ENCODE data around the gene MEGF9. TPM values are rescaled to one million over a fixed set of nuclear protein-coding genes. Genes with fewer than 3 reads are reported as not detected.

The MEGF9 gene
- total and polyA plus RNA-seq, 4 donors = 15.5 to 27.4 (median 19.3) TPM

DNA sequence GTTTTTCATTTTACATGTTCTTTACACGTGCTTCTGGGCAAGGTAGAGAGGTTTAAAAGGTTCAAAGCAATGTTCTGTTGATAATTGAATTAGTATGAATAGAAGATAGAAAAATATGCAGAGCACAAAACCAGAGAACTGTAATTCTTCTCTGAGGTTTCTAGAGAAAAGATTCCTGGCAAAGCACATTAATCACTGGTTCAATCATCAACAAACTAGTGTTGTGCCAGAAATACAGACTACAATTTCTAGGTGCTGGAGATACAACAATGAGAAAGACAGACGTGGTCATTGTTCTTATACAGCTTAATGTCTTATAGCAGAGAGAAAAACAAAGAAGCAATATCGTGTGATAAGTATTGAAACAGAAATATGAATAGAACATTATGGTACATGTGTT lies 25.5 kb downstream of the MEGF9 start (continued):
- TF ChIP-seq, protein P1, sequence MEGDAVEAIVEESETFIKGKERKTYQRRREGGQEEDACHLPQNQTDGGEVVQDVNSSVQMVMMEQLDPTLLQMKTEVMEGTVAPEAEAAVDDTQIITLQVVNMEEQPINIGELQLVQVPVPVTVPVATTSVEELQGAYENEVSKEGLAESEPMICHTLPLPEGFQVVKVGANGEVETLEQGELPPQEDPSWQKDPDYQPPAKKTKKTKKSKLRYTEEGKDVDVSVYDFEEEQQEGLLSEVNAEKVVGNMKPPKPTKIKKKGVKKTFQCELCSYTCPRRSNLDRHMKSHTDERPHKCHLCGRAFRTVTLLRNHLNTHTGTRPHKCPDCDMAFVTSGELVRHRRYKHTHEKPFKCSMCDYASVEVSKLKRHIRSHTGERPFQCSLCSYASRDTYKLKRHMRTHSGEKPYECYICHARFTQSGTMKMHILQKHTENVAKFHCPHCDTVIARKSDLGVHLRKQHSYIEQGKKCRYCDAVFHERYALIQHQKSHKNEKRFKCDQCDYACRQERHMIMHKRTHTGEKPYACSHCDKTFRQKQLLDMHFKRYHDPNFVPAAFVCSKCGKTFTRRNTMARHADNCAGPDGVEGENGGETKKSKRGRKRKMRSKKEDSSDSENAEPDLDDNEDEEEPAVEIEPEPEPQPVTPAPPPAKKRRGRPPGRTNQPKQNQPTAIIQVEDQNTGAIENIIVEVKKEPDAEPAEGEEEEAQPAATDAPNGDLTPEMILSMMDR (IDR thresholded peaks at IDR 0.05; ENCODE audit: low read depth, low read length, missing input control) = no peak
- TF ChIP-seq FOXA2 (IDR thresholded peaks at IDR 0.05) (no peak), GABPA (IDR thresholded peaks at IDR 0.05 in 1 of 2, conservative IDR thresholded peaks at IDR 0.05 in 1 of 2) (no peak)
- TF ChIP-seq, protein P2, sequence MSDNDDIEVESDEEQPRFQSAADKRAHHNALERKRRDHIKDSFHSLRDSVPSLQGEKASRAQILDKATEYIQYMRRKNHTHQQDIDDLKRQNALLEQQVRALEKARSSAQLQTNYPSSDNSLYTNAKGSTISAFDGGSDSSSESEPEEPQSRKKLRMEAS (IDR thresholded peaks at IDR 0.05) = no peak

DNA sequence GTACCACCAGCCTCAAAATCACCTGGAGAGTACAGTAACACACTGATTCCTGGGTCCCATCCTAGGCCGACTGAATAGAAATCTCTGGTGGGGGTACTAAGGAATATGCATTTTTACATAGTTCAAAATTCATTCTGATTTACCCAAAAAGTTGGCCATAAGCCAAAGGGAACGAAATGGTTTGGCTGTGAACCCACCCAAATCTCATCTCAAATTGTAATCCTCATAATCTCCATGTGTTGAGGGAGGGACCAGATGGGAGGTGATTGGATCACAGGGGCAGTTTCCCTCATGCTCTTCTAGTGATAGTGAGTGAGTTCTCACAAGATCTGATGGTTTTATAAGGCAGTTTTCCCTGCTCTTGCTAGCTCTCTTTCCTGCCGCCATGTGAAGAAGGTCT lies 31.1 kb downstream of the MEGF9 start:
- H3K27ac ChIP-seq (ENCODE audit: low read depth in 1 of 2, low read length in 2 of 2) = no peak overlapping the region
- TF ChIP-seq, protein P1 (IDR thresholded peaks at IDR 0.05; ENCODE audit: low read depth, low read length, missing input control) = no peak
- TF ChIP-seq FOXA2 (IDR thresholded peaks at IDR 0.05) = no peak
- H3K27me3 ChIP-seq (ENCODE audit: control insufficient read depth in 4 of 4, insufficient read depth in 4 of 4, low read length in 3 of 4) = no peaks in the 10 kb centered on the region
- DNase-seq (ENCODE audit: low spot score) = no peak
- no peak overlapping the region for H3K9ac ChIP-seq (ENCODE audit: low read depth in 1 of 2, low read length in 2 of 2)
- H3K4me3 ChIP-seq (ENCODE audit: low read depth in 1 of 3, low read length in 3 of 3) = no peak overlapping the region
- H3K36me3 ChIP-seq (ENCODE audit: control insufficient read depth in 4 of 4, insufficient read depth in 3 of 4, low read depth in 1 of 4, low read length in 3 of 4) = no peaks in the 10 kb centered on the region
- H3K4me1 ChIP-seq (ENCODE audit: control insufficient read depth in 4 of 4, insufficient read depth in 4 of 4, low read length in 3 of 4) = peaks cover 0 to 14% (median 5%) of the 10 kb centered on the region in 4 donors
- H3K9me3 ChIP-seq (ENCODE audit: control insufficient read depth in 4 of 4, low read length in 3 of 4) = no peaks in the 10 kb centered on the region
- WGBS = 75% methylated on average over 3 of the region's 3 CpGs

DNA sequence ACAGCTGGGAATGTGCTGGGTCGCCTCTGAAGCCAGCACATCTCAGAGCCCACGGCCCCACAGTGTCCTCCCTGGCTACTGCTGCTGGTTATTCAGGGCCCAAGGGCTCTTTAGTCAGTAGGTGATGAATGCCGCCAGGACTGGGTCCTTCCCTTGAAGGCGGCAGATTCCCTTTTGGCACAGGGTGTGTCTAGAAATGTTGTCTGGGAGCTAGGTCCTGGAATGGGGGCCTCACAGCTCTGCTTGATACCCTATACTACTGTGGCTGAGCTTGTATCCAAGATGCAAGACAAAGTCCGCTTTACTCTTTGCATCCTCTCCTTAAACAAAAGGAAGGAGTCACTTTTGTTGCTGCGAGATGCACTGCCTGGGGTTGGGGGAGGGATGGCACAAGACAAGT lies 33.1 kb downstream of the MEGF9 start:
- 98% methylated on average over 6 of the region's 6 CpGs for WGBS
- H3K27ac ChIP-seq (ENCODE audit: low read depth in 1 of 2, low read length in 2 of 2) = no peak overlapping the region
- H3K4me1 ChIP-seq (ENCODE audit: control insufficient read depth in 4 of 4, insufficient read depth in 4 of 4, low read length in 3 of 4) = peaks cover 0 to 17% (median 4%) of the 10 kb centered on the region in 4 donors
- H3K36me3 ChIP-seq (ENCODE audit: control insufficient read depth in 4 of 4, insufficient read depth in 3 of 4, low read depth in 1 of 4, low read length in 3 of 4) = no peaks in the 10 kb centered on the region
- TF ChIP-seq TAF1 (conservative IDR thresholded peaks at IDR 0.05) = no peak
- no peak for TF ChIP-seq RAD21 (IDR thresholded peaks at IDR 0.05)
- no peak for TF ChIP-seq RXRA (IDR thresholded peaks at IDR 0.05)
- TF ChIP-seq FOXA1 (IDR thresholded peaks at IDR 0.05) = no peak
- TF ChIP-seq, protein P1 (IDR thresholded peaks at IDR 0.05; ENCODE audit: low read depth, low read length, missing input control) = no peak
- TF ChIP-seq, protein P2 (IDR thresholded peaks at IDR 0.05) = no peak
- no peak for TF ChIP-seq FOXA2 (IDR thresholded peaks at IDR 0.05)
- no peak for TF ChIP-seq YY1 (IDR thresholded peaks at IDR 0.05)
- TF ChIP-seq, protein P3, sequence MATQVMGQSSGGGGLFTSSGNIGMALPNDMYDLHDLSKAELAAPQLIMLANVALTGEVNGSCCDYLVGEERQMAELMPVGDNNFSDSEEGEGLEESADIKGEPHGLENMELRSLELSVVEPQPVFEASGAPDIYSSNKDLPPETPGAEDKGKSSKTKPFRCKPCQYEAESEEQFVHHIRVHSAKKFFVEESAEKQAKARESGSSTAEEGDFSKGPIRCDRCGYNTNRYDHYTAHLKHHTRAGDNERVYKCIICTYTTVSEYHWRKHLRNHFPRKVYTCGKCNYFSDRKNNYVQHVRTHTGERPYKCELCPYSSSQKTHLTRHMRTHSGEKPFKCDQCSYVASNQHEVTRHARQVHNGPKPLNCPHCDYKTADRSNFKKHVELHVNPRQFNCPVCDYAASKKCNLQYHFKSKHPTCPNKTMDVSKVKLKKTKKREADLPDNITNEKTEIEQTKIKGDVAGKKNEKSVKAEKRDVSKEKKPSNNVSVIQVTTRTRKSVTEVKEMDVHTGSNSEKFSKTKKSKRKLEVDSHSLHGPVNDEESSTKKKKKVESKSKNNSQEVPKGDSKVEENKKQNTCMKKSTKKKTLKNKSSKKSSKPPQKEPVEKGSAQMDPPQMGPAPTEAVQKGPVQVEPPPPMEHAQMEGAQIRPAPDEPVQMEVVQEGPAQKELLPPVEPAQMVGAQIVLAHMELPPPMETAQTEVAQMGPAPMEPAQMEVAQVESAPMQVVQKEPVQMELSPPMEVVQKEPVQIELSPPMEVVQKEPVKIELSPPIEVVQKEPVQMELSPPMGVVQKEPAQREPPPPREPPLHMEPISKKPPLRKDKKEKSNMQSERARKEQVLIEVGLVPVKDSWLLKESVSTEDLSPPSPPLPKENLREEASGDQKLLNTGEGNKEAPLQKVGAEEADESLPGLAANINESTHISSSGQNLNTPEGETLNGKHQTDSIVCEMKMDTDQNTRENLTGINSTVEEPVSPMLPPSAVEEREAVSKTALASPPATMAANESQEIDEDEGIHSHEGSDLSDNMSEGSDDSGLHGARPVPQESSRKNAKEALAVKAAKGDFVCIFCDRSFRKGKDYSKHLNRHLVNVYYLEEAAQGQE (IDR thresholded peaks at IDR 0.05) = no peak
- no peak for TF ChIP-seq JUND (IDR thresholded peaks at IDR 0.05)
- TF ChIP-seq EGR1 (IDR thresholded peaks at IDR 0.05; ENCODE audit: low read depth in 2 of 2) = no peak
- no peak for TF ChIP-seq SP1 (IDR thresholded peaks at IDR 0.05)
- TF ChIP-seq, protein P4, sequence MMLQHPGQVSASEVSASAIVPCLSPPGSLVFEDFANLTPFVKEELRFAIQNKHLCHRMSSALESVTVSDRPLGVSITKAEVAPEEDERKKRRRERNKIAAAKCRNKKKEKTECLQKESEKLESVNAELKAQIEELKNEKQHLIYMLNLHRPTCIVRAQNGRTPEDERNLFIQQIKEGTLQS (IDR thresholded peaks at IDR 0.05) = no peak
- no peak overlapping the region for H3K4me3 ChIP-seq (ENCODE audit: low read depth in 1 of 3, low read length in 3 of 3)
- no peaks in the 10 kb centered on the region for H3K27me3 ChIP-seq (ENCODE audit: control insufficient read depth in 4 of 4, insufficient read depth in 4 of 4, low read length in 3 of 4)
- no peaks in the 10 kb centered on the region for H3K9me3 ChIP-seq (ENCODE audit: control insufficient read depth in 4 of 4, low read length in 3 of 4)
- no peak for DNase-seq (ENCODE audit: low spot score)
- no peak overlapping the region for H3K9ac ChIP-seq (ENCODE audit: low read depth in 1 of 2, low read length in 2 of 2)
